B cell (primary cell): ENCODE results near the gene CS. TPM values are rescaled to one million over a fixed set of nuclear protein-coding genes. Genes with fewer than 3 reads are reported as not detected.
A peak's percentile ranks its signal among the peaks of the same experiment; 100 is the strongest.
"Not testable (repeated sequence)": the region's sequence is repeated elsewhere in the genome, so short reads cannot be mapped to it uniquely, and the experiment has no call there.

Experiments used
- ATAC-seq: fragments of 200-7000 bp; cut with Tn5 transposase; one replicate; pipeline ENCODE4 v1.10.0; 2021; ENCODE audit warnings: low read depth, mild to moderate bottlenecking, moderate number of reproducible peaks, moderate library complexity
- CTCF ChIA-PET: fragments of 350-600 bp; sonication (Branson Sonifier 250); formaldehyde crosslinking; loops from one replicate; lab custom pipeline; 2021; ENCODE audit warnings: antibody characterized with exemption, inconsistent platforms; lab: Charles Lee
- POLR2A ChIA-PET: fragments of 350-600 bp; sonication (Branson Sonifier 250); formaldehyde crosslinking; loops from one replicate; lab custom pipeline; 2021; ENCODE audit warnings: antibody characterized with exemption; lab: Charles Lee
- DNase-seq: peaks from one replicate; pipeline ENCODE4 v3.0.0; 2013
- H2AFZ ChIP-seq: 2 replicates; pipeline ENCODE4 v1.6.1; 2012; ENCODE audit warnings: mild to moderate bottlenecking, low read depth, low read length; ENCODE audit not compliant: insufficient read depth, poor library complexity, severe bottlenecking
- H3K27ac ChIP-seq, 2 donors: 1 replicate in 1 of 2; 2 replicates in 1 of 2; pipeline ENCODE4 v1.5.1; 2012 to 2013; ENCODE audit warnings: low read length in 2 of 2, mild to moderate bottlenecking in 2 of 2, moderate library complexity in 1 of 2
- H3K27me3 ChIP-seq, 4 experiments: fragments of 200-600 bp in 1 of 4; sonication (generic) in 1 of 4; replicated peaks in 1 of 4; 1 replicate in 2 of 4; 2 replicates in 2 of 4; pipeline versions ENCODE4 v1.6.1 to v1.7.0; 2013 to 2016; ENCODE audit warnings: low read length in 3 of 4, mild to moderate bottlenecking in 2 of 4, mixed read lengths in 1 of 4, moderate library complexity in 1 of 4; ENCODE audit not compliant: insufficient read depth in 4 of 4, control insufficient read depth in 3 of 4; ENCODE audit errors: control extremely low read depth in 1 of 4
- H3K36me3 ChIP-seq, 2 experiments: replicated peaks in 1 of 2; 1 replicate in 1 of 2; 2 replicates in 1 of 2; pipeline versions ENCODE4 v1.6.1 to v1.7.1; 2013; ENCODE audit warnings: low read length in 1 of 2; ENCODE audit not compliant: insufficient read depth in 2 of 2, control insufficient read depth in 1 of 2; ENCODE audit errors: control extremely low read depth in 1 of 2, extremely low read depth in 1 of 2
- H3K4me1 ChIP-seq, 2 donors: fragments of 200-600 bp in 1 of 2; sonication (generic) in 1 of 2; 1 replicate in 1 of 2; 2 replicates in 1 of 2; pipeline versions ENCODE4 v1.5.1 to v1.6.1; 2013 to 2017; ENCODE audit warnings: low read length in 2 of 2; ENCODE audit not compliant: control insufficient read depth in 2 of 2, insufficient read depth in 2 of 2
- H3K4me2 ChIP-seq: replicated peaks from 2 replicates; pipeline ENCODE3; 2012; ENCODE audit warnings: mild to moderate bottlenecking, low read depth, low read length; ENCODE audit not compliant: poor library complexity, severe bottlenecking
- H3K4me3 ChIP-seq, 5 experiments: fragments of 200-600 bp in 1 of 5; sonication (generic) in 1 of 5; 1 replicate in 3 of 5; 2 replicates in 2 of 5; pipeline versions ENCODE4 v1.5.1 to v1.7.0; 2011 to 2016; ENCODE audit warnings: low read length in 4 of 5, mild to moderate bottlenecking in 4 of 5, low read depth in 2 of 5, control low read depth in 1 of 5, moderate library complexity in 1 of 5; ENCODE audit not compliant: insufficient read depth in 1 of 5; ENCODE audit errors: control extremely low read depth in 1 of 5, extremely low read depth in 1 of 5
- H3K79me2 ChIP-seq: fragments of 200-600 bp; sonication (generic); one replicate; pipeline ENCODE4 v1.6.0; 2016; ENCODE audit warnings: low read length; ENCODE audit not compliant: control insufficient read depth, insufficient read depth
- H3K9ac ChIP-seq: fragments of 200-600 bp; sonication (generic); 2 replicates; pipeline ENCODE4 v1.6.1; 2017; ENCODE audit warnings: mild to moderate bottlenecking, low read length, moderate library complexity
- H3K9me3 ChIP-seq, 3 donors: one replicate each; pipeline versions ENCODE4 v1.6.1 to v1.7.1; 2013; ENCODE audit warnings: low read length in 2 of 3; ENCODE audit not compliant: control insufficient read depth in 2 of 3, insufficient read depth in 1 of 3; ENCODE audit errors: control extremely low read depth in 1 of 3
- H4K20me1 ChIP-seq: 2 replicates; pipeline ENCODE4 v1.6.0; 2012; ENCODE audit warnings: mild to moderate bottlenecking, low read length; ENCODE audit not compliant: insufficient read depth, control insufficient read depth, poor library complexity, severe bottlenecking
- H3K27ac Mint-ChIP-seq: one replicate; pipeline ENCODE4 v1.8.0; 2021; ENCODE audit warnings: mixed read lengths
- H3K27me3 Mint-ChIP-seq: one replicate; pipeline ENCODE4 v1.8.0; 2021; ENCODE audit warnings: mixed read lengths
- H3K4me1 Mint-ChIP-seq: one replicate; pipeline ENCODE4 v1.8.0; 2021; ENCODE audit warnings: mixed read lengths
- H3K4me3 Mint-ChIP-seq: one replicate; pipeline ENCODE4 v1.8.0; 2021; ENCODE audit warnings: mixed read lengths
- H3K9me3 Mint-ChIP-seq: one replicate; pipeline ENCODE4 v1.8.0; 2022; ENCODE audit warnings: mixed read lengths; ENCODE audit not compliant: insufficient read depth
- CTCF ChIP-seq: fragments of 200-600 bp; IDR thresholded peaks from one replicate; pipeline ENCODE4 v1.8.0; 2022; ENCODE audit warnings: antibody characterized with exemption, mild to moderate bottlenecking
- EZH2 ChIP-seq: IDR thresholded peaks from 2 replicates; pipeline ENCODE4 v1.6.1; 2012; ENCODE audit warnings: borderline replicate concordance, low read depth, mild to moderate bottlenecking, moderate library complexity, low read length; ENCODE audit not compliant: insufficient read depth, poor library complexity, severe bottlenecking
- WGBS: methylation state at CpG from one replicate; pipeline ENCODE4 v1.1.5; 2013; ENCODE audit warnings: missing lambda C conversion rate; ENCODE audit not compliant: insufficient coverage; 5-methylcytosine and 5-hydroxymethylcytosine counted together
- intact Hi-C: fragments of 100-400 bp; cut with micrococcal nuclease; formaldehyde crosslinking; loops from one replicate; pipeline ENCODE4 v1.10.0; 2022
- polyA plus RNA-seq: library from polyadenylated mRNA; depleted of rRNA; stranded (reverse); fragments of >200 nt; gene quantifications from 2 replicates; pipeline ENCODE4 v1.2.3, GENCODE V29; 2012
- total RNA-seq, 2 donors: library from RNA; stranded (reverse); fragments of 120-200 nt in 1 of 2; gene quantifications; 1 replicate in 1 of 2; 2 replicates in 1 of 2; pipeline versions ENCODE4 v1.2.3 to v1.2.4, GENCODE V29; 2013 to 2022

Gene CS
- total and polyA plus RNA-seq, 2 donors (not counting 1 experiment from before 2014, with no cell fraction given), result 114 to 154 TPM

DNA sequence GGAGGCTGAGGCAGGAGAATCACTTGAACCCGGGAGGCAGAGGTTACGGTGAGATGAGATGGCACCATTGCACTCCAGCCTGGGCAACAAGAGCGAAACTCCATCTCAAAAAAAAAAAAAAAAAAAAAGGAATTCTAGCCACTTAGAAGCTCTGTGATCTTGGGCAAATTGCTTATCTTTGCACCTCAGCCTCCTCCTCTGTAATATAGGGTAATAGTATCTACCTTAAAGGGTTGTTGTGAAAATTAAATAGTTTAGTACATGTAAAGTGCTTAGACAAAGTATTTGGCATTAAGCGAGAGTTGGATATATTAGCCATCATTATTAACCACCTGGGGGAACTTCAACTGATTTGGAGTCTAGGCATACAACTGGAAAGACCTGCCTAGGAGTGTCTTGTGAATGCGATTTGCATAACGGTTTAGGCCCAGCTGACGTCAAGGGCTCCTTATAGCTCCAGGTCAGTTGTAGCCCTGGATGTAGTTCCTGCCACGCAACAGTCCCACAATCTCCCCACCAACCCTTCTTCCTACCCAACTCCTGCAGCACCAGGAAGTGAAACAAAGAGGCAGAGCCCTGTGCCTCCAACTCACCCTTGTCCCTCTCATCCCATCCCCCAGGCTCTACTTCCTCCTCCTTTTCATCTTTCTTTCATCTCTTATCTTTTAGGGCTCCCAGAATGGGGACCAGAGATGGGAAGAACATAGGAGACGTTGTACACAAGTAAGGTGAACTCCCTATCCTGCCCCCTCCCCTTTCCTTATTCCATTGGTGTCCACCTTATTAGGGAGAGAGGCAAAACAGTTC, 36.4 kb upstream of the CS start:
- Mint-ChIP-seq H3K4me1 (peaks cover 61% of the 10 kb centered on the region), H3K9me3 (no peaks in the 10 kb centered on the region), H3K4me3 (peak overlapping the region; percentile 47), H3K27ac (peak overlapping the region; percentile 83), H3K27me3 (no peaks in the 10 kb centered on the region)
- DNase-seq (peak; percentile 51), ATAC-seq (no peak)
- Histone ChIP-seq H4K20me1 (no peaks in the 10 kb centered on the region), H3K36me3 (peaks cover 0 to 6% of the 10 kb centered on the region in 2 experiments), H3K4me2 (no peak overlapping the region), H3K4me1 (peaks cover 46 to 56% of the 10 kb centered on the region in 2 donors), H3K4me3 (no peak overlapping the region), H3K9me3 (no peaks in the 10 kb centered on the region), H3K79me2 (peaks cover 25% of the 10 kb centered on the region), H3K27ac (peak overlapping the region; percentile 12 to 88), H2AFZ (no peak overlapping the region), H3K27me3 (no peaks in the 10 kb centered on the region), H3K9ac (no peak overlapping the region)
- ChIA-PET POLR2A (interaction anchor here (0.9 to 1.8 kb wide), 4 partner anchors 20 to 113 kb away, joined by 3 to 8 read pairs (median 4); partner anchors contain the start of genes CNPY2 and TIMELESS), CTCF (interaction anchor here (1.5 to 7.6 kb wide), 5 partner anchors 20 to 128 kb away, joined by 4 to 45 read pairs (median 23); partner anchors contain the start of genes CNPY2 and STAT2)
- 60% methylated on average over 4 of the region's 9 CpGs for WGBS
- intact Hi-C loops, result no loop called here
- TF ChIP-seq EZH2 (no peak), CTCF (no peak)

GRCh38 chr12:56335527-56335926, 35.4 kb upstream of the CS start:
- POLR2A ChIA-PET, result interaction anchor here (0.7 to 1.1 kb wide), 3 partner anchors 20 to 106 kb away, joined by 8 to 12 read pairs (median 8); partner anchors contain the start of gene CNPY2

More at GRCh38 chr12:56335527-56335926, 35.4 kb upstream of the CS start:
- not testable (repeated sequence) for H3K36me3 ChIP-seq, H3K27me3 ChIP-seq, DNase-seq, H3K4me3 ChIP-seq, H3K4me2 ChIP-seq, ATAC-seq, H3K27ac Mint-ChIP-seq, H3K9ac ChIP-seq, H2AFZ ChIP-seq, H3K9me3 Mint-ChIP-seq, H3K27me3 Mint-ChIP-seq, H3K27ac ChIP-seq, H4K20me1 ChIP-seq, H3K4me3 Mint-ChIP-seq, H3K9me3 ChIP-seq
- H3K79me2 ChIP-seq, result peaks cover 28% of the 10 kb centered on the region
- peaks cover 65% of the 10 kb centered on the region for H3K4me1 Mint-ChIP-seq
- WGBS, result 93% methylated on average over 2 of the region's 8 CpGs
- CTCF ChIA-PET, result interaction anchor here (0.8 to 7.6 kb wide), 5 partner anchors 19 to 129 kb away, joined by 3 to 45 read pairs (median 18); partner anchors contain the start of genes CNPY2 and STAT2
- intact Hi-C loops, result loop anchor here (2.0 kb wide), 2 partner anchors 69 to 301 kb away; partner anchors contain the start of gene COQ10A
- peaks cover 46 to 56% of the 10 kb centered on the region in 2 donors for H3K4me1 ChIP-seq
